GM12801 (cell line): ENCODE data around the gene UVRAG.

ENCODE experiments used
- CTCF ChIP-seq: IDR thresholded peaks from one replicate; pipeline ENCODE4 v1.5.1; 2011; ENCODE audit warnings: control low read depth; ENCODE audit not compliant: insufficient read length; ENCODE audit errors: extremely low read depth

The UVRAG gene

GRCh38 chr11:75814677-75815344 lies at the start of gene UVRAG:
TSS of gene UVRAG (plus strand) at chr11:75815210. CDS start at chr11:75815408, 198 bp downstream.
- TF ChIP-seq CTCF: no peak

DNA sequence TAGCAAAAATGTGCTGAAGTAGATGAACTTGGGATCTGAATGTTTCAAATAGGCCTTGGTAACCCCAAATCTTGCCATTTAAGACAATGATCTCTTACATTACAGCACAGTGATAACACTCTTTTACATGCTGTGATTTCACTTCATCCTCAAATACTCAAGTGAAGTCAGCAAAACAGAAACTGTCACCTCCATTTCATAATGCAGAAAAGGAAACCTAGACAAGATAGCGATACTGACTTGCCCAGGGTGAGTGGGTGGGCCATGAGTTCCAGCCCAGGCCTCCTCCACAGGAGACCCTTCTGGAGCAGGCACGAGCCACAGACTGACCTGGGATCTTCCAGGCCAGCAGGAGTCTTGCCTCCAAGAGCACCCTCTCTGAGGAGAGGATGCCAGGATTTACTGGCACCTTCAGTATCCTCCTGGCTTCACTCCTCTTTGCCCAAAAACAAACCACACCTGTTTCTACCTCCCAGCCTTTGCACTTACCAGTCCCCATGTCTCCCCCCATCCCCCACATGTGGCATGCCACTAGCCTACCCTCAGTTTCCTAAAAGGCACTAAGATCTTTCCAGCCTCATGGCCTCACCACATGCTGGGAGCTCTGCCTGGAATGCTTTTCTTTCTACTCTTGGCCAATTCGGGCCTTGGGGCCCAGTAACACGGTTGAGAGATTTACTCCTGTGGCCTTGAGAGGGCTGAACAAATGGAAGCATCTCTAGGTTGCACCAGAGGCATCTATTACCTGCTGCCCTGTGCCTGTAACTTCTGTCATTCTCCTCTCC lies 48.4 kb upstream of the UVRAG start:
- TF ChIP-seq CTCF: no peak

- no peak for TF ChIP-seq CTCF
Observed at GRCh38 chr11:75767228-75767572, 47.8 kb upstream of the UVRAG start.

DNA sequence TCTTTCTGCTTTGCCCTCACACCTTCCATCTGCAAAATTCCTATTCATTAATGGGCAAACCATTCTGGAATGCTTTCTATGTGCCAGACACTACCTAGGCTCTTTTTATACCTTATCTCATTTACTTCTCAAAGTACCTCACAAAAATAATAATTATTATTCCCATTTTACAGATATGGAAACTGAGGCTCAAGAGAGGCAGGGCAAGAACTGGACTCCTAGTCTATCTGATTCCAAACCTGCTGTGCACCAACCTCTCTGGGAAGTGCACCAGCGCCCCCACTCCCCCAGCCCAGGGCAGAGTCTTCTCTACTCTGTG lies 47.3 kb upstream of the UVRAG start:
- TF ChIP-seq CTCF: no peak

DNA sequence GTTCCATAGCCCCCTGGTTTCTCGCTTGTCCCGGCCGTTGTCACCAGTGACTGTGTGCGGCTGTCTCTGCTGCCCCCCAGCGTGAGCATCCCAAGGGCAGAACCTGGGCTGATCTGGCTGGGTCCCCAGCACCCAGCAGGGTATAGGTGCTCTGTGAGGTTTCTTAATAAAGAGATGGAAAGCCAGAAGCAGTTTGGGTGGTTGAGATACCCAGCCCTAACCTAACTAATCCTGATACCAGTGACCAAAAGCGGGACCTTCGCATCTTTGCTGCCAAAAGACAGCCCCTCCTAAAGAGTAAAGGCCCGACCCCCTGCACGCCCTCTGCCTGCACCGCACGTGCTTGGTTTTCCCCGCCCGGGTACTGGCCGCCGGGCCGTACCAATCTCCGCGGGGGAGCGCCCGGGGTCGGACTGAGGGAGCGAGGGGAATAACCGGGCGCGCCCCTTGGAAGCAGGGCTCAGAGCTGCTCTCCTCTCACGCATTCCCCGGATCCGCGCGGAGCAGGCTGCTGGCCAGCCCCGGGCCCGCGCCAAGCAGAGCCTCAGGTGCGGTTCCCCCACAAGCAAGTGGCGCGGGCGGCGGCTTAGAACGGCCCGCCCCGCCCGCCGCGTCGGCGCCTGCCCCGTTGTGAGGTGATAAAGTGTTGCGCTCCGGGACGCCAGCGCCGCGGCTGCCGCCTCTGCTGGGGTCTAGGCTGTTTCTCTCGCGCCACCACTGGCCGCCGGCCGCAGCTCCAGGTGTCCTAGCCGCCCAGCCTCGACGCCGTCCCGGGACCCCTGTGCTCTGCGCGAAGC lies 46.7 kb upstream of the UVRAG start, which contains the start of gene DGAT2:
Gene DGAT2, plus strand, starts transcription at position 667 of the 797 bp plus-strand sequence. CDS start 214 bp downstream, outside the sequence.
- no peak for TF ChIP-seq CTCF

DNA sequence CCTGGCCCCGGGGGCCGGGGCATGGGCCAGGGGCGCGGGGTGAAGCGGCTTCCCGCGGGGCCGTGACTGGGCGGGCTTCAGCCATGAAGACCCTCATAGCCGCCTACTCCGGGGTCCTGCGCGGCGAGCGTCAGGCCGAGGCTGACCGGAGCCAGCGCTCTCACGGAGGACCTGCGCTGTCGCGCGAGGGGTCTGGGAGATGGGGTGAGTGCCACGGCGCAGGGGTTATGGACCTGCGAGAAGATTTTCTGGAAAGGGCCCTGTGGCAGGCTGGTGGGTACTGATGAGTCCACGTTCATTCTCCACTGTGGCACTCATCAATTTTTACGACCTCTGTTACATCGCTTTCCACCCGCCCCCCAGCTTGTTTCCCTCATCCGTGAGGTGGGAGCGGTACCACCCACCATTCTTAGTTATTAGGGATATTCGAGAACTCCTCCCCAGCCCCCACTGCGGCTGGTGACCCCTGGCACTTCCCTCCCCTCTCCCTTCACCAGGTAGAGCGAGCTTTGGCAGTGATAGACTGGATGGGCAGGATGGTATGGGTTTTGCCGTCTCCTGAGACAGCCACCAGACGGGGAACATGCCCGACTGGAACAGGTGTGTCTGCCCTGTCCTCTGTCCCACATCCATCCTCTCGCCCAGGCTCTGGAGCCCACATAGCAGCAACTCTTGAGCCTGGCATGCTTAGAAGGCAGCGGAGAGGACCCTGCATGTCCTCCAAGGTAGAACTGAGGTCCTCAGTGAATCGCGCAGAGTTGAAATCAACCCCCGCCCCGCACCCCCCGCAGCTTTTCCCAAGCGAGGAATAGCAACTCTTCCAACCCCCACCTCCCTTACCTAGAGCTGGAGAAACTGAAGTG lies 45.9 kb upstream of the UVRAG start:
- no peak for TF ChIP-seq CTCF

GRCh38 chr11:75770102-75770501 lies 44.9 kb upstream of the UVRAG start:
- TF ChIP-seq CTCF: no peak
